ENCODE results near the gene CXCL16. TPM values are rescaled to one million over a fixed set of nuclear protein-coding genes. Genes with fewer than 3 reads are reported as not detected.
A peak's percentile ranks its signal among the peaks of the same experiment; 100 is the strongest.

The CXCL16 gene
- total RNA-seq, 1 experiment from 2014 or later = 4.5 TPM

DNA sequence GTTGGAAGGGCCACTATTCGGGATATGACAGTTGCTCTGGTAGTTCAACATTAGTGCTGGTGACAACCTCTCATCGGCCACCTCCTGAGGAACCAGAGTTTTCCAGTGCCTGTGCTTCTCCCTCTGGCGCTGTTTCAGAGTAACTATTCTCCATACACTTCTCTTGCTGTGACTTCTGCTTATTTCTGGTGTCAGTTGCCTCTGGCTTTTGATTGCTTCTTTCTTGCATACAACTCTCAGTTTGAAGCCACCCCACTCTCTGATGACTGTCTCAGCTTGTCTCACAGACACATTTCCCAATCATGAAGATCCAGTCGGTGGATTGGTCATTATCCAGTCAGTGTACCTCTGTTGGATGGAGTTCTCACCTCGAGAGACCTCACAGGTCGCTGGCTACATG is 28.6 kb upstream of the CXCL16 start:
- no peak overlapping the region for H3K18ac ChIP-seq (ENCODE audit: insufficient read length, low read depth, low read length)
- H3K9ac ChIP-seq (ENCODE audit: extremely low read depth, insufficient read length, low read length) = no peak overlapping the region
- no peak overlapping the region for H2AFZ ChIP-seq (ENCODE audit: low read length)
- peak overlapping the region in 1 of 3 experiments; percentile 1; a peak in 1 of 7 replicates for H3K27ac Mint-ChIP-seq
- no peak overlapping the region for H4K5ac ChIP-seq (ENCODE audit: insufficient read length, low read depth, low read length)
- no peak overlapping the region for H2BK12ac ChIP-seq (ENCODE audit: insufficient read length, low read depth, low read length)
- H3K4me1 ChIP-seq (ENCODE audit: insufficient read depth, low read length) = no peaks in the 10 kb centered on the region
- H4K91ac ChIP-seq (ENCODE audit: insufficient read length, low read depth, low read length) = no peak overlapping the region
- H3K4me1 Mint-ChIP-seq = no peaks in the 10 kb centered on the region
- H3K27ac ChIP-seq (ENCODE audit: insufficient read length, low read depth, low read length) = no peak overlapping the region
- H4K8ac ChIP-seq (replicated peaks; ENCODE audit: insufficient read length, low read depth, low read length) = no peak overlapping the region
- no peak overlapping the region for H3K23ac ChIP-seq (ENCODE audit: insufficient read length, low read depth, low read length)
- H3K9me3 ChIP-seq (ENCODE audit: control insufficient read depth, low read depth, low read length) = no peaks in the 10 kb centered on the region
- TF ChIP-seq, protein P1, sequence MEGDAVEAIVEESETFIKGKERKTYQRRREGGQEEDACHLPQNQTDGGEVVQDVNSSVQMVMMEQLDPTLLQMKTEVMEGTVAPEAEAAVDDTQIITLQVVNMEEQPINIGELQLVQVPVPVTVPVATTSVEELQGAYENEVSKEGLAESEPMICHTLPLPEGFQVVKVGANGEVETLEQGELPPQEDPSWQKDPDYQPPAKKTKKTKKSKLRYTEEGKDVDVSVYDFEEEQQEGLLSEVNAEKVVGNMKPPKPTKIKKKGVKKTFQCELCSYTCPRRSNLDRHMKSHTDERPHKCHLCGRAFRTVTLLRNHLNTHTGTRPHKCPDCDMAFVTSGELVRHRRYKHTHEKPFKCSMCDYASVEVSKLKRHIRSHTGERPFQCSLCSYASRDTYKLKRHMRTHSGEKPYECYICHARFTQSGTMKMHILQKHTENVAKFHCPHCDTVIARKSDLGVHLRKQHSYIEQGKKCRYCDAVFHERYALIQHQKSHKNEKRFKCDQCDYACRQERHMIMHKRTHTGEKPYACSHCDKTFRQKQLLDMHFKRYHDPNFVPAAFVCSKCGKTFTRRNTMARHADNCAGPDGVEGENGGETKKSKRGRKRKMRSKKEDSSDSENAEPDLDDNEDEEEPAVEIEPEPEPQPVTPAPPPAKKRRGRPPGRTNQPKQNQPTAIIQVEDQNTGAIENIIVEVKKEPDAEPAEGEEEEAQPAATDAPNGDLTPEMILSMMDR (conservative IDR thresholded peaks at IDR 0.05) = no peak
- H3K23me2 ChIP-seq (ENCODE audit: insufficient read length, low read depth, low read length, poor library complexity, severe bottlenecking) = no peaks in the 10 kb centered on the region
- no peak for DNase-seq
- no peak overlapping the region for H2AK5ac ChIP-seq (ENCODE audit: insufficient read length, low read length)
- H3K14ac ChIP-seq (ENCODE audit: insufficient read depth, low read length) = no peak overlapping the region
- H3K27me3 Mint-ChIP-seq (ENCODE audit: low read depth) = peaks cover 17% of the 10 kb centered on the region
- no peak overlapping the region for H3K4me2 ChIP-seq (ENCODE audit: insufficient read depth, insufficient read length, low read length)
- H2BK20ac ChIP-seq (ENCODE audit: low read depth, low read length, poor library complexity, severe bottlenecking) = no peak overlapping the region
- H3K4me3 Mint-ChIP-seq = no peak overlapping the region
- H3K36me3 Mint-ChIP-seq (ENCODE audit: insufficient read depth in 1 of 3, low read depth in 3 of 3) = no peaks in the 10 kb centered on the region
- H2BK120ac ChIP-seq (ENCODE audit: low read depth, low read length, poor library complexity, severe bottlenecking) = no peak overlapping the region
- no peaks in the 10 kb centered on the region for H3K27me3 ChIP-seq (ENCODE audit: insufficient read depth, low read length)
- no CpG with 5 or more reads among the region's 6 CpGs for WGBS (ENCODE audit: extremely low coverage, insufficient read length, low lambda C conversion rate)
- H4K20me1 ChIP-seq (ENCODE audit: control insufficient read depth, insufficient read depth, insufficient read length) = no peaks in the 10 kb centered on the region
- H3K56ac ChIP-seq (ENCODE audit: insufficient read length, low read depth, low read length) = no peak overlapping the region
- no peak overlapping the region for H2BK15ac ChIP-seq (ENCODE audit: low read depth, low read length)
- no peak overlapping the region for H2BK5ac ChIP-seq (ENCODE audit: insufficient read length, low read length)
- no peak overlapping the region for H3K4ac ChIP-seq (ENCODE audit: low read depth, low read length)
- H3T11ph ChIP-seq (ENCODE audit: low read length) = no peak overlapping the region
- no peaks in the 10 kb centered on the region for H3K79me2 ChIP-seq (ENCODE audit: insufficient read depth, low read length)
- H3K9me3 Mint-ChIP-seq = no peaks in the 10 kb centered on the region
- H3K79me1 ChIP-seq (ENCODE audit: insufficient read depth, low read depth, low read length, poor library complexity, severe bottlenecking) = no peaks in the 10 kb centered on the region

Measured in H9 (cell line).